Neural cell (in vitro differentiated cells): ENCODE measurements around the gene KCNAB2. TPM values are rescaled to one million over a fixed set of nuclear protein-coding genes. Genes with fewer than 3 reads are reported as not detected.

Source experiments
- H2AFZ ChIP-seq: fragments of 200-600, 300-800 bp; sonication (generic), shearing (Covaris generic); 2 replicates; pipeline ENCODE4 v1.6.0; 2014; ENCODE audit warnings: low read depth, mild to moderate bottlenecking, antibody characterized with exemption, low read length, moderate library complexity
- H3F3A ChIP-seq: fragments of 200-600 bp; shearing (Covaris generic); 2 replicates; pipeline ENCODE4 v1.6.1; 2016; ENCODE audit warnings: mild to moderate bottlenecking, moderate library complexity, mixed read lengths, antibody characterized with exemption, low read length; ENCODE audit not compliant: insufficient read depth, poor library complexity, severe bottlenecking
- H3K27ac ChIP-seq: fragments of 200-600, 300-800 bp; sonication (generic), shearing (Covaris generic); 2 replicates; pipeline ENCODE4 v1.5.1; 2014; ENCODE audit warnings: mild to moderate bottlenecking, low read length, moderate library complexity
- H3K27me3 ChIP-seq: fragments of 300-800, 200-600 bp; sonication (generic), shearing (Covaris generic); 2 replicates; pipeline ENCODE4 v1.6.0; 2014; ENCODE audit warnings: mild to moderate bottlenecking, low read depth, low read length, moderate library complexity; ENCODE audit not compliant: insufficient read depth
- H3K36me3 ChIP-seq: fragments of 300-800, 200-600 bp; sonication (generic), shearing (Covaris generic); 2 replicates; pipeline ENCODE4 v1.5.1; 2014; ENCODE audit warnings: mild to moderate bottlenecking, antibody characterized with exemption, low read length, moderate library complexity; ENCODE audit not compliant: insufficient read depth
- H3K4me2 ChIP-seq: fragments of 300-800, 200-600 bp; sonication (generic), shearing (Covaris generic); 2 replicates; pipeline ENCODE4 v1.6.0; 2014; ENCODE audit warnings: mild to moderate bottlenecking, low read length
- H3K4me3 ChIP-seq: fragments of 300-800, 200-600 bp; sonication (generic), shearing (Covaris generic); 2 replicates; pipeline ENCODE4 v1.5.1; 2014; ENCODE audit warnings: mild to moderate bottlenecking, low read length, moderate library complexity
- H3K79me2 ChIP-seq: fragments of 200-600 bp; shearing (Covaris generic); replicated peaks from 2 replicates; pipeline ENCODE4 v1.6.0; 2014; ENCODE audit warnings: mild to moderate bottlenecking, low read length, moderate library complexity; ENCODE audit not compliant: insufficient read depth
- H3K9ac ChIP-seq: fragments of 300-800, 200-600 bp; sonication (generic), shearing (Covaris generic); 2 replicates; pipeline ENCODE4 v1.6.1; 2016; ENCODE audit warnings: mild to moderate bottlenecking, low read length, mixed read lengths
- H3K9me2 ChIP-seq: fragments of 200-600 bp; shearing (Covaris generic); 2 replicates; pipeline ENCODE4 v1.6.1; 2016; ENCODE audit warnings: mild to moderate bottlenecking, low read length, mixed read lengths; ENCODE audit not compliant: insufficient read depth
- H3K9me3 ChIP-seq: fragments of 200-600, 300-800 bp; sonication (generic), shearing (Covaris generic); 2 replicates; pipeline ENCODE4 v1.6.1; 2016; ENCODE audit warnings: mild to moderate bottlenecking, mixed run types, low read length, moderate library complexity, mixed read lengths
- H4K20me1 ChIP-seq: fragments of 200-600 bp; shearing (Covaris generic); 2 replicates; pipeline ENCODE4 v1.6.1; 2016; ENCODE audit warnings: mild to moderate bottlenecking, mixed run types; ENCODE audit not compliant: insufficient read depth
- EP300 ChIP-seq: fragments of 450-650 bp; conservative IDR thresholded peaks from 2 replicates; pipeline ENCODE4 v1.6.1; 2014; ENCODE audit warnings: antibody characterized with exemption, mild to moderate bottlenecking, moderate library complexity; ENCODE audit not compliant: poor library complexity, severe bottlenecking
- EZH2 ChIP-seq: fragments of 200-600, 300-800 bp; shearing (Covaris generic), sonication (generic); IDR thresholded peaks from 2 replicates; pipeline ENCODE4 v1.6.1; 2014; ENCODE audit warnings: antibody characterized with exemption, low read length, borderline replicate concordance, mild to moderate bottlenecking; ENCODE audit not compliant: insufficient read depth, poor library complexity, severe bottlenecking
- MXI1 ChIP-seq: fragments of 450-650 bp; conservative IDR thresholded peaks from 2 replicates; pipeline ENCODE4 v1.6.1; 2014; ENCODE audit warnings: antibody characterized with exemption, mild to moderate bottlenecking; ENCODE audit not compliant: poor library complexity, severe bottlenecking
- POLR2AphosphoS5 ChIP-seq: IDR thresholded peaks from 2 replicates; pipeline ENCODE4 v1.6.1; 2012
- RAD21 ChIP-seq: fragments of 450-650 bp; conservative IDR thresholded peaks from 2 replicates; pipeline ENCODE4 v1.6.1; 2014; ENCODE audit warnings: antibody characterized with exemption, mild to moderate bottlenecking, moderate library complexity
- SMC3 ChIP-seq: fragments of 450-650 bp; conservative IDR thresholded peaks from 2 replicates; pipeline ENCODE4 v1.6.1; 2014; ENCODE audit warnings: antibody characterized with exemption, mild to moderate bottlenecking, moderate library complexity; ENCODE audit not compliant: poor library complexity
- TAF1 ChIP-seq: IDR thresholded peaks from 2 replicates; pipeline ENCODE4 v1.6.1; 2012; ENCODE audit warnings: low read depth
- polyA plus RNA-seq: library from polyadenylated mRNA; depleted of rRNA; stranded (reverse); fragments of >200 nt; gene quantifications from 2 replicates; pipeline ENCODE4 v1.2.3, GENCODE V29; 2014
- TF ChIP-seq, protein P1 (sequence below): IDR thresholded peaks from 2 replicates; pipeline ENCODE4 v1.6.1; 2012; ENCODE audit warnings: borderline replicate concordance
- TF ChIP-seq, protein P2 (sequence below): fragments of 450-650 bp; IDR thresholded peaks from 2 replicates; pipeline ENCODE4 v1.5.1; 2014; ENCODE audit warnings: antibody characterized with exemption, mild to moderate bottlenecking, moderate library complexity; ENCODE audit not compliant: poor library complexity, severe bottlenecking

Gene KCNAB2
- polyA plus RNA-seq, 1 donor from 2014 or later: 11.7 TPM

DNA sequence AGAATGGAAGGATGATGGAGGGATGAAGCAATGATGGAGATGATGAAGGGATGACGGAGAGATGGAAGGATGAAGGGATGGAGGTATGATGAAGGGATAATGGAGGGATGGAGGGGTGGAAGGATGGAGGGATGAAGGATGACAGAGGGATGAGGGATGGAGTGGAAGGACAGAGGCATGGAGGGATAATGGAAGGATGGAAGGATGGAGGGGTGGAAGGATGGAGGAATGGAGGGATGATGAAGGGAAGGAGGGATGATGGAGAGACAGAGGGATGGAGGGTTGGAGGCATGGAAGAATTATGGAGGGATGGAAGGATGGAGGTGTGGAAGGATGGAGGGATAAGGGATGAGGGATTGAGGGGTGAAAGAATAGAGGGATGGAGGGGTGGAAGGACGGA lies 62.8 kb downstream of the KCNAB2 start:
- Histone ChIP-seq H3K27me3 (no peaks in the 10 kb centered on the region), H3K4me2 (no peak overlapping the region), H3K9ac (no peak overlapping the region), H3K36me3 (no peaks in the 10 kb centered on the region), H3F3A (no peaks in the 10 kb centered on the region), H3K4me3 (no peak overlapping the region), H3K9me2 (no peaks in the 10 kb centered on the region), H3K9me3 (no peaks in the 10 kb centered on the region), H4K20me1 (no peaks in the 10 kb centered on the region), H3K79me2 (no peaks in the 10 kb centered on the region), H2AFZ (no peak overlapping the region), H3K27ac (no peak overlapping the region)
- TF ChIP-seq SMC3 (no peak), TAF1 (no peak), EZH2 (no peak), POLR2AphosphoS5 (no peak), EP300 (no peak), MXI1 (no peak)
- TF ChIP-seq, protein P1, sequence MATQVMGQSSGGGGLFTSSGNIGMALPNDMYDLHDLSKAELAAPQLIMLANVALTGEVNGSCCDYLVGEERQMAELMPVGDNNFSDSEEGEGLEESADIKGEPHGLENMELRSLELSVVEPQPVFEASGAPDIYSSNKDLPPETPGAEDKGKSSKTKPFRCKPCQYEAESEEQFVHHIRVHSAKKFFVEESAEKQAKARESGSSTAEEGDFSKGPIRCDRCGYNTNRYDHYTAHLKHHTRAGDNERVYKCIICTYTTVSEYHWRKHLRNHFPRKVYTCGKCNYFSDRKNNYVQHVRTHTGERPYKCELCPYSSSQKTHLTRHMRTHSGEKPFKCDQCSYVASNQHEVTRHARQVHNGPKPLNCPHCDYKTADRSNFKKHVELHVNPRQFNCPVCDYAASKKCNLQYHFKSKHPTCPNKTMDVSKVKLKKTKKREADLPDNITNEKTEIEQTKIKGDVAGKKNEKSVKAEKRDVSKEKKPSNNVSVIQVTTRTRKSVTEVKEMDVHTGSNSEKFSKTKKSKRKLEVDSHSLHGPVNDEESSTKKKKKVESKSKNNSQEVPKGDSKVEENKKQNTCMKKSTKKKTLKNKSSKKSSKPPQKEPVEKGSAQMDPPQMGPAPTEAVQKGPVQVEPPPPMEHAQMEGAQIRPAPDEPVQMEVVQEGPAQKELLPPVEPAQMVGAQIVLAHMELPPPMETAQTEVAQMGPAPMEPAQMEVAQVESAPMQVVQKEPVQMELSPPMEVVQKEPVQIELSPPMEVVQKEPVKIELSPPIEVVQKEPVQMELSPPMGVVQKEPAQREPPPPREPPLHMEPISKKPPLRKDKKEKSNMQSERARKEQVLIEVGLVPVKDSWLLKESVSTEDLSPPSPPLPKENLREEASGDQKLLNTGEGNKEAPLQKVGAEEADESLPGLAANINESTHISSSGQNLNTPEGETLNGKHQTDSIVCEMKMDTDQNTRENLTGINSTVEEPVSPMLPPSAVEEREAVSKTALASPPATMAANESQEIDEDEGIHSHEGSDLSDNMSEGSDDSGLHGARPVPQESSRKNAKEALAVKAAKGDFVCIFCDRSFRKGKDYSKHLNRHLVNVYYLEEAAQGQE: no peak

DNA sequence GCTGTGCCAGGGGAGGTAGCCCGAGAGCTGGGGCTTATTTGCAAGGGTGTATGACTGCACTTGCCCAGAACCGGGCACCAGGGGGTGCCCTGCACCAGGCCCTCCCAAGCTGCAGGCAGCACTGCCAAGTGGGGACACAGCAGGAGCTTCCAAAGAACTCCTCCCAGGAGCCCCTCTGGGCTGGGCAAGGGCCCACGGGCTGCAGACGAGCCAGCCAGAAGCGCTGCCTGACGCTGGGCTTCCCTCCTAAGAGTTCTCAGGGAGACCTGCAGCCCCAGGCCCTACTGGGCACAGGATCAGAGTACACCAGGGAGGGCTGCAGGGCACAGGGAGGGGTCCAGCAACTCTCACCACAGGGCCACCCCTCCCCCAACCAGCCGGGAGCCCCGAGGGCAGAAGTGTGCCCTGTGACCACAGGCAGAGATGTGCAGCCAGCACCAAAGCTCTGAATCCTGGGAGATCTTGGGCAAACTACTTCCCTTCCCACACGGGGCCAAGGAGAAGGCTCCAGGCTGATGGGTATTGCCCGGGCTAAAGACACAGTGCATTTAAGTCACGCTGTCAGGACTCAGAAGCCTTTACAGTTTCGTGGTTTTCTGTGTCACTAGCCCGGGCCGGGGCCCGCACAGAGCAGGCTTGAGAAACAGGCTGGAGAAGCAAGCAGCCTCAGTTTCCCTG lies 63.4 kb downstream of the KCNAB2 start:
- Histone ChIP-seq H3K9me3 (no peaks in the 10 kb centered on the region), H3K9ac (no peak overlapping the region), H3K79me2 (no peaks in the 10 kb centered on the region), H4K20me1 (no peaks in the 10 kb centered on the region), H3K27me3 (no peaks in the 10 kb centered on the region), H2AFZ (no peak overlapping the region), H3K4me2 (no peak overlapping the region), H3K4me3 (no peak overlapping the region), H3F3A (no peaks in the 10 kb centered on the region), H3K27ac (no peak overlapping the region), H3K36me3 (no peaks in the 10 kb centered on the region), H3K9me2 (no peaks in the 10 kb centered on the region)
- TF ChIP-seq MXI1: no peak
- TF ChIP-seq, protein P1: no peak
- no peak for TF ChIP-seq POLR2AphosphoS5
- no peak for TF ChIP-seq EZH2
- no peak for TF ChIP-seq EP300
- TF ChIP-seq RAD21: peak; percentile 23
- TF ChIP-seq, protein P2, sequence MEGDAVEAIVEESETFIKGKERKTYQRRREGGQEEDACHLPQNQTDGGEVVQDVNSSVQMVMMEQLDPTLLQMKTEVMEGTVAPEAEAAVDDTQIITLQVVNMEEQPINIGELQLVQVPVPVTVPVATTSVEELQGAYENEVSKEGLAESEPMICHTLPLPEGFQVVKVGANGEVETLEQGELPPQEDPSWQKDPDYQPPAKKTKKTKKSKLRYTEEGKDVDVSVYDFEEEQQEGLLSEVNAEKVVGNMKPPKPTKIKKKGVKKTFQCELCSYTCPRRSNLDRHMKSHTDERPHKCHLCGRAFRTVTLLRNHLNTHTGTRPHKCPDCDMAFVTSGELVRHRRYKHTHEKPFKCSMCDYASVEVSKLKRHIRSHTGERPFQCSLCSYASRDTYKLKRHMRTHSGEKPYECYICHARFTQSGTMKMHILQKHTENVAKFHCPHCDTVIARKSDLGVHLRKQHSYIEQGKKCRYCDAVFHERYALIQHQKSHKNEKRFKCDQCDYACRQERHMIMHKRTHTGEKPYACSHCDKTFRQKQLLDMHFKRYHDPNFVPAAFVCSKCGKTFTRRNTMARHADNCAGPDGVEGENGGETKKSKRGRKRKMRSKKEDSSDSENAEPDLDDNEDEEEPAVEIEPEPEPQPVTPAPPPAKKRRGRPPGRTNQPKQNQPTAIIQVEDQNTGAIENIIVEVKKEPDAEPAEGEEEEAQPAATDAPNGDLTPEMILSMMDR: no peak
